ENCODE measurements around the gene SLIT3. TPM values are rescaled to one million over a fixed set of nuclear protein-coding genes. Genes with fewer than 3 reads are reported as not detected.

Gene SLIT3
- total and polyA plus RNA-seq, 8 donors = 1.2 to 24.5 (median 8.6) TPM

GRCh38 chr5:168685566-168685965 is 615.4 kb downstream of the SLIT3 start:
- H3K4me1 ChIP-seq = peaks cover 0 to 17% (median 3%) of the 10 kb centered on the region in 4 donors
- H3K4me3 ChIP-seq = no peak overlapping the region
- WGBS, 5 donors = 93 to 97% (median 94%) methylated on average over 13 of the region's 13 CpGs
- peaks cover 0 to 10% (median 0%) of the 10 kb centered on the region in 4 donors for H3K36me3 ChIP-seq
- intact Hi-C loops (cut with DNase I; ENCODE audit: low total_unique reads) = loop anchor here (10.0 kb wide), 2 partner anchors 619 to 899 kb away; partner anchors contain the start of genes SLIT3 and SPDL1
- H3K27ac ChIP-seq = no peak overlapping the region
- TF ChIP-seq POLR2AphosphoS5 (IDR thresholded peaks at IDR 0.05) = no peak
- H3K27me3 ChIP-seq = no peaks in the 10 kb centered on the region
- no peaks in the 10 kb centered on the region for H3K9me3 ChIP-seq
- no peak for DNase-seq

GRCh38 chr5:168683927-168684295 is 617.0 kb downstream of the SLIT3 start:
- 82 to 95% (median 94%) methylated on average over 6 of the region's 6 CpGs for WGBS, 5 donors
- no peak for DNase-seq
- Histone ChIP-seq H3K9me3 (no peaks in the 10 kb centered on the region), H3K4me1 (peaks cover 0 to 23% (median 5%) of the 10 kb centered on the region in 4 donors), H3K4me3 (no peak overlapping the region), H3K27me3 (no peaks in the 10 kb centered on the region), H3K27ac (no peak overlapping the region), H3K36me3 (peaks cover 0 to 10% (median 0%) of the 10 kb centered on the region in 4 donors)
- TF ChIP-seq POLR2AphosphoS5 (IDR thresholded peaks at IDR 0.05) (no peak), CTCF (IDR thresholded peaks at IDR 0.05) (no peak), POLR2A (IDR thresholded peaks at IDR 0.05) (no peak), EP300 (IDR thresholded peaks at IDR 0.05) (no peak)
- intact Hi-C loops (cut with DNase I; ENCODE audit: low total_unique reads) = loop anchor here (10.0 kb wide), 2 partner anchors 621 to 901 kb away; partner anchors contain the start of genes SLIT3 and SPDL1

GRCh38 chr5:168683247-168683926 is 617.6 kb downstream of the SLIT3 start:
- intact Hi-C loops (cut with DNase I; ENCODE audit: low total_unique reads) = loop anchor here (10.0 kb wide), 2 partner anchors 621 to 901 kb away; partner anchors contain the start of genes SLIT3 and SPDL1
- Histone ChIP-seq H3K36me3 (peaks cover 0 to 10% (median 0%) of the 10 kb centered on the region in 4 donors), H3K4me1 (peaks cover 0 to 23% (median 5%) of the 10 kb centered on the region in 4 donors), H3K27ac (no peak overlapping the region), H3K27me3 (no peaks in the 10 kb centered on the region), H3K9me3 (no peaks in the 10 kb centered on the region), H3K4me3 (no peak overlapping the region)
- WGBS, 5 donors = 51 to 67% (median 60%) methylated on average over 15 of the region's 15 CpGs
- peak in 1 of 2 donors; percentile 35 for DNase-seq
- TF ChIP-seq POLR2AphosphoS5 (IDR thresholded peaks at IDR 0.05) = no peak

GRCh38 chr5:168681556-168682183 is 619.3 kb downstream of the SLIT3 start:
- WGBS, 5 donors = 42 to 69% (median 59%) methylated on average over 4 of the region's 4 CpGs
- no peak for TF ChIP-seq POLR2A (IDR thresholded peaks at IDR 0.05)
- no peak for TF ChIP-seq CTCF (IDR thresholded peaks at IDR 0.05)
- peak in 2 of 3 donors; percentile 56 to 74 for TF ChIP-seq POLR2AphosphoS5 (IDR thresholded peaks at IDR 0.05)
- peak; percentile 67 for TF ChIP-seq EP300 (IDR thresholded peaks at IDR 0.05)
- peak overlapping the region in 3 of 5 donors; percentile 41 to 69 (median 50) for H3K27ac ChIP-seq
- DNase-seq = peak in 1 of 2 donors; percentile 55
- H3K36me3 ChIP-seq = peaks cover 0 to 7% (median 0%) of the 10 kb centered on the region in 4 donors
- H3K4me3 ChIP-seq = no peak overlapping the region
- H3K9me3 ChIP-seq = no peaks in the 10 kb centered on the region
- intact Hi-C loops (cut with DNase I; ENCODE audit: low total_unique reads) = loop anchor here (10.0 kb wide), 2 partner anchors 623 to 903 kb away; partner anchors contain the start of genes SLIT3 and SPDL1
- no peaks in the 10 kb centered on the region for H3K27me3 ChIP-seq
- peaks cover 0 to 23% (median 5%) of the 10 kb centered on the region in 4 donors for H3K4me1 ChIP-seq

- Histone ChIP-seq H3K36me3 (peaks cover 0 to under 1% (median 0%) of the 10 kb centered on the region in 4 donors), H3K27me3 (no peaks in the 10 kb centered on the region), H3K4me1 (peaks cover 0 to 23% (median 5%) of the 10 kb centered on the region in 4 donors), H3K9me3 (no peaks in the 10 kb centered on the region), H3K27ac (peak overlapping the region in 1 of 5 donors; percentile 69), H3K4me3 (no peak overlapping the region)
- no peak for DNase-seq
- TF ChIP-seq CTCF (IDR thresholded peaks at IDR 0.05) (no peak), POLR2A (IDR thresholded peaks at IDR 0.05) (no peak), POLR2AphosphoS5 (IDR thresholded peaks at IDR 0.05) (no peak), EP300 (IDR thresholded peaks at IDR 0.05) (no peak)
- intact Hi-C loops (cut with DNase I; ENCODE audit: low total_unique reads) = loop anchor here (10.0 kb wide), 2 partner anchors 624 to 904 kb away; partner anchors contain the start of genes SLIT3 and SPDL1
- WGBS, 5 donors = 63 to 80% (median 74%) methylated on average over 2 of the region's 2 CpGs; no CpG with 5 or more reads in 1 of the 5 donors
These were observed 620.5 kb downstream of the SLIT3 start for GRCh38 chr5:168680395-168680794.

Data from stomach (tissue), 9 donors.